HG02678 (cell line): ENCODE results near the gene AHSG.
"Not testable (repeated sequence)": the region's sequence is repeated elsewhere in the genome, so short reads cannot be mapped to it uniquely, and the experiment has no call there.

Experiments
- ATAC-seq: cut with Tn5 transposase; IDR thresholded peaks from one replicate; pipeline ENCODE4 v1.9.1; 2021; ENCODE audit warnings: mild to moderate bottlenecking, moderate library complexity; ENCODE audit not compliant: unreplicated experiment

The AHSG gene

GRCh38 chr3:186612721-186613636 is at the start of gene AHSG:
TSS of gene AHSG (plus strand) at chr3:186613060. CDS start at chr3:186613142, 82 bp downstream.
- no peak for ATAC-seq

DNA sequence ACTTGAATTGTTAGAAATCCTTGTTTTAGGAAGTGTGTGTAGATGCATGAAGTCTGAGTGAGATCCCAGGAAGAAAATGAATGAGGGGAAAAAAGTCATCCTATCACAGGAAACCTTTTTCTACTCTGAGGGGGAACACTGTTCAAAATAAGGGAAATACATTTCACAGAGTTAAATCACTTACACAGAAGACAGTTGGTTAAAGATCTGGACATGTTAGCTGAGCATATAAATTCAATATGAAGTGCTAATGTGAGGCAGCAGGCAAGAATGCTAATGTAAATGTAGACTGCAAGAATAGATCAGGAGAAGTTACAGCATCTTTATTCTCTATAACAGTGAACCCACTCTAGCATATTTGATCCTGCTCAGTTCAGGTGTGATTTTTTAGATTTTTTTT is 48.3 kb upstream of the AHSG start:
- ATAC-seq = no peak

GRCh38 chr3:186566772-186567071 is 46.1 kb upstream of the AHSG start:
- ATAC-seq = no peak

GRCh38 chr3:186567072-186567921 is 45.6 kb upstream of the AHSG start, which contains the start of gene TBCCD1:
TSS of gene TBCCD1 (minus strand) at chr3:186567339. CDS start at chr3:186564329, 3,010 bp downstream.
- ATAC-seq = peak; percentile 43

GRCh38 chr3:186569361-186569760 is 43.5 kb upstream of the AHSG start:
- ATAC-seq = not testable (repeated sequence)

GRCh38 chr3:186569779-186570095 is 43.1 kb upstream of the AHSG start:
- no peak for ATAC-seq

DNA sequence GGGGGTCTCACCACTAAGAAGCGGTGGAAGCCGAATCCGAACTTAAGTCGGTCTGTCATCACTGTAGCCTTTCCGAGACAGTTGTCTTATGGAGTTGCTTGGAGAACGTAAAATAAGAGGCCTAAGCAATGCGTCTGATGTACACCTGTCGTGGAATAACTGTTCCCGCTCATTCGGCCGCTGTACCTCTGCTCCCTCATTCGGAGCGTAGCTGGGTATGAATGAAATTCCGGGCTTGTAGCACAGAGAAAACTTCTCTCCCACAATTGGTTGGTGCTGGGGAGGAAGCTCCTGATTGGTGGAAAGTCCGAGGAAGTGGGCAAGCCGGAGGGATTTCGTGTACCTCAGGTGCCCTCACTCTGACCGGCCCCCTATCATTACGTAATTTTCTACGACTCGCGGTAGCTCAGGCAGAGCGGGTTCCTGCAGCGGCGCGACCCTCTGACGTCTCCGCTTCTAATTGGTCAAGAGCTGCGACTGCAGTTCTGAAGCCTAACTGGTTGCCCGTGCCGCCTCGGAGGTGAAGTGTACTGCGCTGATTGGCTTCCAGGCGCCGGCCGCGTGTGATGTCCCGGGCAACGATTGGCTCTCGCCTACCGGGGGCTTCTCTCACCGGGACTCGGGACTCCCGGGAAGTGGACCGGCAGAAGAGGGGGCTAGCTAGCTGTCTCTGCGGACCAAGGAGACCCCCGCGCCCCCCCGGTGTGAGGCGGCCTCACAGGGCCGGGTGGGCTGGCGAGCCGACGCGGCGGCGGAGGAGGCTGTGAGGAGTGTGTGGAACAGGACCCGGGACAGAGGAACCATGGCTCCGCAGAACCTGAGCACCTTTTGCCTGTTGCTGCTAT is 42.5 kb upstream of the AHSG start, which contains the start of gene DNAJB11:
Gene DNAJB11 (plus strand): TSS at position 625 of the 845 bp plus-strand sequence. CDS start 178 bp downstream, at position 803.
- peak; percentile 90 for ATAC-seq

DNA sequence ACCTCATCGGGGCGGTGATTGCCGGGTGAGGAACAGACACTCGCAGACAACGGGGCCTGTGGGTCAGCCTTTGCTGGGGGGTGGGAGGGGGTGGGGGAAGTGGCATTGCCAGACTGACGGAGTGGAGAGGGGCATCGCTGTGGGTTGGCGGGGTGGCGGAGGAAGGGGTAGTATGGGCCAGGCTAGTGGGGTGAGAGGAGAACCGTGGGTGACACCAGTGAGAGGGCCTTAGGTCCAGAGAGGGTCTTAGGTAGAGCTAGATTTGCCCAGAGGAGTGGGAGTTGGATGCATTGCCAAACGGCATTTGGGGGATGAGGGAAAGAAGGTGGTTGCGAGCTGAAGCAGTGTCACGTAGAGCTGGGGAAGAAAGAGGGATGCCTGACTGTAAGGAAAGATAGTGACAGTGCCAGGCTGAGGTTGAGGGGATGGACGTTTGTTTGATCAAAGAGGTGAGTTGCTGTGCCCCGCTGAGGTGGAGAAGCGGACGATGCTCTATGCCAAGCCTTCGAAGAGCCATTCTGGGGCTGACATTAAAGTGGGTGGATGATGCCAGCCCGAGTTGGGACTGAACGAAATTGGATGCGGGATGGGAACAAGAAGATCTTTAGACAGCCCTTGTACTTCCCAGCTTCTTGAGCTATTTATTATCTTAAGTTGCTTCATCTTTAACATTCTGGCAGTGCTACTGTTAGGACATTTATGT is 41.8 kb upstream of the AHSG start:
- ATAC-seq = no peak

- ATAC-seq = no peak
These were observed 41.2 kb upstream of the AHSG start for GRCh38 chr3:186571644-186572013.

- ATAC-seq = no peak
These were observed 35.3 kb upstream of the AHSG start for GRCh38 chr3:186577521-186577920.

- ATAC-seq = no peak
These were observed 32.1 kb upstream of the AHSG start for GRCh38 chr3:186580785-186581184.

GRCh38 chr3:186582541-186582940 is 30.3 kb upstream of the AHSG start:
- no peak for ATAC-seq

- ATAC-seq = no peak
These were observed 29.0 kb upstream of the AHSG start for GRCh38 chr3:186583831-186584230.

DNA sequence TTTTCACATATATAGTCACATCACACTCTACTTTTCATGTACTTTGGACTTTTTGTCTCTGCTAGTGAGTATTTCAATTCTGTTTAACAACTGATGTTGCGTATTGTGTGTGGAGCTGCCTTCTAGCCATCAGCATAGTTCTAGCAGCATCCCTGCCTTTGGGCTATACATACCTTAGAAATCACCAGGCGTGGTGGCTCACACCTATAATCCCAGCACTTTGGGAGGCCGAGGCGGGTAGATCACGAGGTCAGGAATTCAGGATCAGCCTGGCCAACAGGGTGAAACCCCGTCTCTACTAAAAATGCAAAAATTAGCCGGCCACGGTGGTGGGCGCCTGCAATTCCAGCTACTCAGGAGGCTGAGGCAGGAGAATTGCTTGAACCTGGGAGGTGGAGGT is 26.6 kb upstream of the AHSG start:
- not testable (repeated sequence) for ATAC-seq

GRCh38 chr3:186587183-186587582 is 25.7 kb upstream of the AHSG start:
- ATAC-seq = no peak

DNA sequence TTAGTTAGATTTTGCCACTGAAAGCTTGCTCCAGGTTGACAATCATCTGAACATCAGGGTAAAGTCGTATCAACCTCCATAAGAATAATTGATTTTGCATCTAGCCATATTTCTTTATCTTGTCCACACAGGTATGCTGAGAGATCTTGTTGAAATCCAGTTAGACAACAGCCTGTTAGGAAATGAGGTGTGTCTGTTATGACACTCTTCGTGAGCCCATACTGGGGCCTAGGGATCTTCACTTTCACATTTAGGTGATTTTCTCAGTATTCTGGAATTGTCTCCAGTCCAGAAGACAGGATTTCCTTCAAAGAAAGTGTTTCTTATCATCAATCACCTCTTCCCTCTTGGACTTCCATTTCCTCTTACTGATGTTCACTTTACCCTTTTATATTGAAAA is 24.2 kb upstream of the AHSG start:
- no peak for ATAC-seq

GRCh38 chr3:186589121-186589520 is 23.7 kb upstream of the AHSG start:
- ATAC-seq = no peak

GRCh38 chr3:186589856-186590579 is 22.8 kb upstream of the AHSG start:
- ATAC-seq = no peak

GRCh38 chr3:186590580-186591295 is 22.1 kb upstream of the AHSG start:
- ATAC-seq = no peak
